Duodenal mucosa (tissue), 2 donors: Measurements from ENCODE around the gene PHF19.

Experiments
- H3K27ac ChIP-seq: one replicate; pipeline ENCODE4 v1.7.0; 2013; ENCODE audit warnings: low read depth, low read length
- H3K27me3 ChIP-seq, 2 donors: one replicate each; pipeline ENCODE4 v1.7.0; 2013; ENCODE audit warnings: low read length in 2 of 2, control low read depth in 1 of 2; ENCODE audit not compliant: insufficient read depth in 2 of 2, control insufficient read depth in 1 of 2
- H3K36me3 ChIP-seq, 2 donors: one replicate each; pipeline ENCODE4 v1.7.0; 2013; ENCODE audit warnings: low read length in 2 of 2, control low read depth in 1 of 2; ENCODE audit not compliant: insufficient read depth in 2 of 2, control insufficient read depth in 1 of 2
- H3K4me1 ChIP-seq, 2 donors: one replicate each; pipeline ENCODE4 v1.7.0; 2013; ENCODE audit warnings: low read length in 2 of 2, control low read depth in 1 of 2; ENCODE audit not compliant: insufficient read depth in 2 of 2, control insufficient read depth in 1 of 2
- H3K4me3 ChIP-seq, 2 donors: one replicate each; pipeline ENCODE4 v1.7.0; 2013; ENCODE audit warnings: low read length in 2 of 2, low read depth in 1 of 2
- H3K9ac ChIP-seq, 2 donors: one replicate each; pipeline ENCODE4 v1.7.0; 2013; ENCODE audit warnings: low read length in 2 of 2, low read depth in 1 of 2
- H3K9me3 ChIP-seq, 2 donors: one replicate each; pipeline ENCODE4 v1.7.0; 2013; ENCODE audit warnings: low read length in 2 of 2, control low read depth in 1 of 2; ENCODE audit not compliant: control insufficient read depth in 1 of 2

The PHF19 gene

GRCh38 chr9:120842685-120843485, 34.1 kb downstream of the PHF19 start, which contains the start of gene PSMD5:
Gene PSMD5 (minus strand): TSS chr9:120842922. CDS start chr9:120842909, 13 bp downstream.
- H3K4me1 ChIP-seq: peaks cover 9 to 13% of the 10 kb centered on the region in 2 donors
- H3K27me3 ChIP-seq: no peaks in the 10 kb centered on the region
- H3K36me3 ChIP-seq: peaks cover 0 to 1% of the 10 kb centered on the region in 2 donors
- H3K9ac ChIP-seq: peak within 1 kb of the TSS; percentile 94 to 96
- no peaks in the 10 kb centered on the region for H3K9me3 ChIP-seq
- peak within 1 kb of the TSS; percentile 86 for H3K27ac ChIP-seq
- H3K4me3 ChIP-seq: peak within 1 kb of the TSS; percentile 89 to 92

DNA sequence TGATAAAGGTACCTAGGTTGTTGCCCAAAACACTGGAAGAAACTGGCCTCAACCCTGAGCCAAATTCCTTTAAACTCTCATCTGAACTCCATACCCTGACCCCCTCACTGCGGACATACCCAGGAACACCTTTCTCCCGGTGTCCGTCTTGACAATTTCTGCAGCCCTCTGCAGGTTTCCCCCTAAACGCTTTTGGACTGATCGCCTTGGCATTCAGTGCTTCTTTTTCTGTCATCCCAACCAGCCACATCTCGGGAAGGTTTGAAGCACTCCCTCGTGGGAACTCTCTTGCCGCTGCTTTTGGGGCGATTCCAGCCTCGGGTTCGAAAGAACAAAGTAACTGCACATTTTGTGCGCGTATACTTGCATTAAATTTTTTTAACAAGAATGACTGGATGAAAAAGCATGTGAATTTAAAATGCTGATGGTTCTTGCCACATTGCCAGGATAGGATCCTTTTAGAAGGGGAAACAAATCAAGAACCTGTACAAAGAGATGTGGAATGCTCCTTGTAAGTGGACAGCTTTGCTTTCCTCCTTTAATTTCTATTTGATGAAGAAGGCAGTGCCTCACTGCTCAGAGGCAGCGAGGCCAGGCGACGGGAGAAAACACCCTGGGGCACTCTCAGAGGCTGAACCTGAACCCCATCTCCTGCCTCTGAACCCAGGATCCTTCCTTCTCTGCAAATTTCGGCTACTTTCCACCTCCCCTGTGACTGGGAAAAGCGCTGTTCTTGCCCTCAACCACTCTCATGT, 34.9 kb downstream of the PHF19 start:
- peaks cover 0 to 4% of the 10 kb centered on the region in 2 donors for H3K36me3 ChIP-seq

GRCh38 chr9:120839146-120839545, 37.8 kb downstream of the PHF19 start:
- Histone ChIP-seq H3K27me3 (no peaks in the 10 kb centered on the region), H3K27ac (no peak overlapping the region)

More for the DNA sequence above, 34.9 kb downstream of the PHF19 start:
- no peaks in the 10 kb centered on the region for H3K9me3 ChIP-seq
- H3K9ac ChIP-seq: peak overlapping the region; percentile 94 to 96
- peaks cover 9 to 13% of the 10 kb centered on the region in 2 donors for H3K4me1 ChIP-seq
- peak overlapping the region; percentile 89 to 92 for H3K4me3 ChIP-seq
- H3K27ac ChIP-seq: peak overlapping the region; percentile 86
- no peaks in the 10 kb centered on the region for H3K27me3 ChIP-seq

GRCh38 chr9:120837921-120838320, 39.1 kb downstream of the PHF19 start:
- Histone ChIP-seq H3K27me3 (no peaks in the 10 kb centered on the region), H3K36me3 (peaks cover 8 to 10% of the 10 kb centered on the region in 2 donors), H3K4me1 (peaks cover 9% of the 10 kb centered on the region in 2 donors), H3K4me3 (no peak overlapping the region), H3K9ac (no peak overlapping the region), H3K9me3 (no peaks in the 10 kb centered on the region), H3K27ac (no peak overlapping the region)

More at GRCh38 chr9:120839146-120839545, 37.8 kb downstream of the PHF19 start:
- Histone ChIP-seq H3K4me3 (no peak overlapping the region), H3K4me1 (peaks cover 9 to 13% of the 10 kb centered on the region in 2 donors), H3K9ac (no peak overlapping the region), H3K9me3 (no peaks in the 10 kb centered on the region), H3K36me3 (peaks cover 6 to 10% of the 10 kb centered on the region in 2 donors)

- Histone ChIP-seq H3K9me3 (no peaks in the 10 kb centered on the region), H3K36me3 (peaks cover 27 to 47% of the 10 kb centered on the region in 2 donors), H3K4me1 (no peaks in the 10 kb centered on the region), H3K27ac (no peak overlapping the region), H3K4me3 (no peak overlapping the region), H3K9ac (no peak overlapping the region), H3K27me3 (no peaks in the 10 kb centered on the region)
Measured at GRCh38 chr9:120833325-120833724, 43.7 kb downstream of the PHF19 start.

DNA sequence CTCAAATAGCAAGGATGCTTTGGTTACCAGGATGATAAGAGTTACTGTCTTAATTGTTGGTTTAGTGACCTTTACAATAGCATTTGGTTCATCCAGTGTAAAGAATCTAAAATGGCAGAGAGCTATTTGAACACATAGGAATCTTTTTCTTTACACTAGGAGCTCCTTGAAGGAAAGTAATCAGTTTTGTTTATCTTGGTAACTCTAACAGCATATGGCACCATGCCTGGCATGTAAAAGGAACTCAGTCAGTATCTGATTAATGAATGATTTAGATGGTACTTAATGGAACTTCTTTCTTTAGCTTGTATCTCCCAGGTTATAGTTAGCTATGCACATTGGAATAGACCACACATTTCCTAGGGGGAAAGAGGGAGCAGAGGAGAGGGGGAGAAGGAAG, 44.2 kb downstream of the PHF19 start:
- H3K27me3 ChIP-seq: no peaks in the 10 kb centered on the region
- H3K9ac ChIP-seq: no peak overlapping the region
- H3K4me1 ChIP-seq: no peaks in the 10 kb centered on the region
- H3K9me3 ChIP-seq: no peaks in the 10 kb centered on the region
- H3K4me3 ChIP-seq: no peak overlapping the region
- peaks cover 25 to 47% of the 10 kb centered on the region in 2 donors for H3K36me3 ChIP-seq
- no peak overlapping the region for H3K27ac ChIP-seq

GRCh38 chr9:120830865-120831264, 46.1 kb downstream of the PHF19 start:
- H3K4me1 ChIP-seq: no peaks in the 10 kb centered on the region
- H3K36me3 ChIP-seq: peaks cover 32 to 55% of the 10 kb centered on the region in 2 donors
- no peaks in the 10 kb centered on the region for H3K9me3 ChIP-seq
- no peak overlapping the region for H3K27ac ChIP-seq
- no peak overlapping the region for H3K9ac ChIP-seq
- H3K27me3 ChIP-seq: no peaks in the 10 kb centered on the region
- no peak overlapping the region for H3K4me3 ChIP-seq

DNA sequence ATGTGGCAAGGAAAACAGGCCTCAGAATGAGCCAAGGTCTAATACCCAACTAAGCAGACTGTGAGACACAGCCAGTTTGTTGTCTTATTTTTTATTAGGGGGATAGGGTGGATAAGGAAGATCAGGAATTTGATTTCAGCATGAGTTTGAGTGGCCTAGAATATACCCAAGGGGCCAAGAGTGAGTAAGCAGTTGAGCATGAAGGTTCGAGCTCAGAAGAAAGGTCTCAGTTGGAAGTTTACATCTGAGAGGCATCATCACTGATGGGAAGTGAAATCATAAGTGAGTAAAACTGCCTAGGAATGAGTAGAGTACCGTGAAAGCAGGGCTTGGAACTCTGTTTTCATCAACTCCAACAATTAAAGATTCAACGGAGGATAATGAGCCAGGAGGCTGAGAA, 46.8 kb downstream of the PHF19 start:
- Histone ChIP-seq H3K27ac (no peak overlapping the region), H3K9ac (no peak overlapping the region), H3K9me3 (no peaks in the 10 kb centered on the region), H3K4me1 (no peaks in the 10 kb centered on the region), H3K27me3 (no peaks in the 10 kb centered on the region), H3K36me3 (peaks cover 32 to 56% of the 10 kb centered on the region in 2 donors), H3K4me3 (no peak overlapping the region)

- Histone ChIP-seq H3K4me1 (no peaks in the 10 kb centered on the region), H3K4me3 (no peak overlapping the region), H3K36me3 (peaks cover 27 to 60% of the 10 kb centered on the region in 2 donors), H3K9ac (no peak overlapping the region), H3K27ac (no peak overlapping the region), H3K27me3 (no peaks in the 10 kb centered on the region), H3K9me3 (no peaks in the 10 kb centered on the region)
Measured at GRCh38 chr9:120829650-120830049, 47.3 kb downstream of the PHF19 start.

- Histone ChIP-seq H3K4me3 (no peak overlapping the region), H3K36me3 (peaks cover 38 to 60% of the 10 kb centered on the region in 2 donors), H3K9me3 (no peaks in the 10 kb centered on the region), H3K27ac (no peak overlapping the region), H3K4me1 (peaks cover 0 to 6% of the 10 kb centered on the region in 2 donors), H3K27me3 (no peaks in the 10 kb centered on the region), H3K9ac (no peak overlapping the region)
Measured at GRCh38 chr9:120820095-120820494, 56.9 kb downstream of the PHF19 start.
